Loucy (cell line): ENCODE results near the gene SLC38A3.

Source experiments
- H2AFZ ChIP-seq: fragments of 200-600 bp; sonication (generic); 2 replicates; pipeline ENCODE4 v1.6.0; 2016; ENCODE audit warnings: antibody characterized with exemption, mild to moderate bottlenecking, low read length, moderate library complexity
- H3F3A ChIP-seq: fragments of 200-600 bp; 2 replicates; pipeline ENCODE4 v1.6.0; 2016; ENCODE audit warnings: antibody characterized with exemption, low read depth, mild to moderate bottlenecking
- H3K27me3 ChIP-seq: fragments of 200-600 bp; sonication (generic); 2 replicates; pipeline ENCODE4 v1.6.1; 2014; ENCODE audit warnings: low read length, mild to moderate bottlenecking; ENCODE audit not compliant: insufficient read depth, poor library complexity, severe bottlenecking
- H3K36me3 ChIP-seq: fragments of 200-600 bp; sonication (generic); 2 replicates; pipeline ENCODE4 v1.6.1; 2016; ENCODE audit warnings: low read length; ENCODE audit not compliant: insufficient read depth
- H3K4me1 ChIP-seq: fragments of 200-600 bp; sonication (generic); 2 replicates; pipeline ENCODE4 v1.5.1; 2014; ENCODE audit warnings: low read length, mild to moderate bottlenecking; ENCODE audit not compliant: insufficient read depth, poor library complexity, severe bottlenecking
- H3K4me2 ChIP-seq: fragments of 200-600 bp; sonication (generic); 2 replicates; pipeline ENCODE4 v1.6.0; 2014; ENCODE audit warnings: antibody characterized with exemption, low read length, low read depth, mild to moderate bottlenecking; ENCODE audit not compliant: poor library complexity, severe bottlenecking
- H3K4me3 ChIP-seq: fragments of 200-600 bp; sonication (generic); 2 replicates; pipeline ENCODE4 v1.5.1; 2014; ENCODE audit warnings: low read length, mild to moderate bottlenecking, mixed read lengths; ENCODE audit not compliant: poor library complexity, severe bottlenecking
- H3K79me2 ChIP-seq: fragments of 200-600 bp; sonication (generic); 2 replicates; pipeline ENCODE4 v1.6.1; 2014; ENCODE audit warnings: low read length; ENCODE audit not compliant: insufficient read depth
- H3K9ac ChIP-seq: fragments of 200-600 bp; sonication (generic); 2 replicates; pipeline ENCODE4 v1.6.0; 2014; ENCODE audit warnings: mild to moderate bottlenecking, low read depth, low read length, moderate library complexity; ENCODE audit not compliant: poor library complexity, severe bottlenecking
- H3K9me2 ChIP-seq: fragments of 200-600 bp; sonication (generic); replicated peaks from 2 replicates; pipeline ENCODE4 v1.6.1; 2016; ENCODE audit warnings: low read depth, low read length, mixed read lengths
- H3K9me3 ChIP-seq: fragments of 200-600 bp; sonication (generic); 2 replicates; pipeline ENCODE4 v1.6.1; 2014; ENCODE audit warnings: mild to moderate bottlenecking, antibody characterized with exemption, low read length, low read depth; ENCODE audit not compliant: insufficient read depth
- H4K20me1 ChIP-seq: fragments of 200-600 bp; sonication (generic); 2 replicates; pipeline ENCODE4 v1.6.0; 2014; ENCODE audit warnings: antibody characterized with exemption, low read length, mild to moderate bottlenecking; ENCODE audit not compliant: insufficient read depth, poor library complexity, severe bottlenecking
- CTCF ChIP-seq: fragments of 200-600 bp; sonication (generic); conservative IDR thresholded peaks from 2 replicates; pipeline ENCODE4 v1.5.1; 2014; ENCODE audit warnings: mild to moderate bottlenecking, antibody characterized with exemption, low read length
- EZH2phosphoT487 ChIP-seq: fragments of 200-600 bp; IDR thresholded peaks from 2 replicates; pipeline ENCODE4 v1.6.1; 2018; ENCODE audit warnings: antibody characterized with exemption, mild to moderate bottlenecking, moderate library complexity, borderline replicate concordance

Gene SLC38A3

GRCh38 chr3:50215529-50215928 lies 10.5 kb downstream of the SLC38A3 start:
- no peaks in the 10 kb centered on the region for H3K36me3 ChIP-seq
- no peaks in the 10 kb centered on the region for H3K27me3 ChIP-seq
- no peaks in the 10 kb centered on the region for H3K4me1 ChIP-seq
- H3K79me2 ChIP-seq, result no peaks in the 10 kb centered on the region
- no peaks in the 10 kb centered on the region for H4K20me1 ChIP-seq
- H2AFZ ChIP-seq, result no peak overlapping the region
- H3K9ac ChIP-seq, result no peak overlapping the region
- H3K4me2 ChIP-seq, result no peak overlapping the region
- TF ChIP-seq CTCF (no peak), EZH2phosphoT487 (no peak)
- H3K9me2 ChIP-seq, result no peaks in the 10 kb centered on the region
- H3K9me3 ChIP-seq, result no peaks in the 10 kb centered on the region
- no peaks in the 10 kb centered on the region for H3F3A ChIP-seq
- H3K4me3 ChIP-seq, result no peak overlapping the region

DNA sequence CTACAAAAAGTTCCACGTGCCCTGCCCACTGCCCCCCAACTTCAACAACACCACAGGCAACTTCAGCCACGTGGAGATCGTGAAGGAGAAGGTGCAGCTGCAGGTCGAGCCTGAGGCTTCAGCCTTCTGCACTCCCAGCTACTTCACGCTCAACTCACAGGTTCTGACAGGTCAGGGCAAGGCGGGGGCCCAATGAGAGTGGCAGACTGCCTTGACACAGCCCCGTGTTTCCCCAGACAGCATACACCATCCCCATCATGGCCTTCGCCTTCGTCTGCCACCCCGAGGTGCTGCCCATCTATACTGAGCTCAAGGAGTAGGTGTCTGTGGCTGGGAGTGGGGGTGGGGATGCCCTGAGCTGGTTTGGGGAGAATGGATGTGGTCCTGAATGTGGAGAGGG lies 12.6 kb downstream of the SLC38A3 start:
- Histone ChIP-seq H3K9me3 (no peaks in the 10 kb centered on the region), H3K4me2 (no peak overlapping the region), H3K4me3 (no peak overlapping the region), H3K27me3 (no peaks in the 10 kb centered on the region), H4K20me1 (no peaks in the 10 kb centered on the region), H3K9ac (no peak overlapping the region), H3F3A (no peaks in the 10 kb centered on the region), H2AFZ (no peak overlapping the region), H3K79me2 (no peaks in the 10 kb centered on the region), H3K4me1 (no peaks in the 10 kb centered on the region), H3K9me2 (no peaks in the 10 kb centered on the region), H3K36me3 (no peaks in the 10 kb centered on the region)
- no peak for TF ChIP-seq CTCF

DNA sequence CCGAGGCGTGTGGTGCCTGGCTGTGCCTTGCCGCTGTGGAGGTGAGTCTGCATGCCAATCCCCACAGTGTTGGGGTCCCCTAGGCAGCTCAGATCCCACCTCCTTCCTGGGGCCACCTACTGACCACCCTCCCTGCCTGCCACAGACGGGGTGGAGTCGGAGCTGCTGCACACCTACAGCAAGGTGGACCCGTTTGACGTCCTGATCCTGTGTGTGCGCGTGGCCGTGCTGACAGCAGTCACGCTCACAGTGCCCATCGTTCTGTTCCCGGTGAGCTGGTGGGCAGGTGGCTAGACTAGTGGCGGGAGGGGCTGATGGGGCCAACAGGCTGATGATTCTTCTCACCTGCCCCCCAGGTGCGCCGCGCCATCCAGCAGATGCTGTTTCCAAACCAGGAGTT lies 13.4 kb downstream of the SLC38A3 start:
- Histone ChIP-seq H3K9me2 (no peaks in the 10 kb centered on the region), H3K4me1 (no peaks in the 10 kb centered on the region), H3K4me2 (no peak overlapping the region), H3K4me3 (no peak overlapping the region), H3K36me3 (no peaks in the 10 kb centered on the region), H3K27me3 (no peaks in the 10 kb centered on the region), H2AFZ (no peak overlapping the region), H3K9me3 (no peaks in the 10 kb centered on the region), H4K20me1 (no peaks in the 10 kb centered on the region), H3K79me2 (no peaks in the 10 kb centered on the region), H3F3A (no peaks in the 10 kb centered on the region), H3K9ac (no peak overlapping the region)
- TF ChIP-seq CTCF, result no peak
- TF ChIP-seq EZH2phosphoT487, result no peak
